GM21447 (cell line): Measurements from ENCODE around the gene HSH2D.

Source experiments
- ATAC-seq: cut with Tn5 transposase; IDR thresholded peaks from one replicate; pipeline ENCODE4 v1.9.1; 2021; ENCODE audit not compliant: unreplicated experiment

Gene HSH2D

DNA sequence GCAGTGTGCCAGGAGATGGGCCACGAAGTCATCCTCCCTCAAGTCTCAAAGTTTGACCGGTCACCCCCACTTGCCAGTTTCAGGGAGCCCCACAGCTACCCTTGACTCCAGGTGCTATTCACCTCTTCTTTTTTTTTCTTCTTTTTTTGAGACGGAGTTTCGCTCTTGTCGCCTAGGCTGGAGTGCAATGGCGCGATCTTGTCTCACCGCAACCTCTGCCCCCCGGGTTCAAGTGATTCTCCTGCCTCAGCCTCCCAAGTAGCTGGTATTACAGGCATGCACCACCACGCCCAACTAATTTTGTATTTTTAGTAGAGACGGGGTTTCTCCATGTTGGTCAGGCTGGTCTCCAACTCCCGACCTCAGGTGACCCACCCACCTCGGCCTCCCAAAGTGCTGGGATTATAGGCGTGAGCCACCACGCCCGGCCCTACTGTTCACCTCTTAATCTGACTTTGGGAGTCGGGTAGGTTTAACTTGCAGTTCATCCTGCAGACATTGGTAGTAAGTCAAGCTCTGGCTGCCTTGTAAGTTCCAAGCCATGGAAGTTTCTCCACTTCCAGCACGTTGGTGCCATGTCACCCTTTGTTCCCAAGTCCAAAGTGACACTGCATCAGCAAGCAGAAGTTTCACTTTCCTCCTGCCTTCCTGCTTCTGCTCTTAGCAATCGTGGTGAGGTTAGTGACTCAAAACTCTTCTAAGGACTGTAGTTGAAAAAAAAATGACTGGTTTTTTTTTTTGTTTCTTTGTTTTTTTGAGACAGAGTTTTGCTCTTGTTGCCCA, 24.2 kb upstream of the HSH2D start:
- ATAC-seq, result peak; percentile 1

DNA sequence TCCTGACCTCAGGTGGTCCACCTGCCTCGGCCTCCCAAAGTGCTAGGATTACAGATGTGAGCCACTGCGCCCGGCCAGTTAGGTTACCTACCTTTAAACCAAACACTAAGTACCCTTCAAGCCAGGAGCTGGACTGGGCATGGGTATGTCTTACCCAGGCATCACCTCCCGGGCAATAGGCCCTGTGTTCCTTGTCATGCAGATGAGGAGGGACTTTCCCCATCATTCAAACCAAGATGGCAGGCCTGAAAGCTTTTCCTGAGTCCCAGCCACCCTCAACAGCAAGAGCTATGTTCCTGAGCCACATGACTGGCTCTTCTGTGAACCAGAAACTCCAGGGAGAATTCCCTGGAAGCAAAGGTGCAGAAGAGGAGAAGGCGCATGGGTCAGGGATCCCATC, 22.3 kb upstream of the HSH2D start:
- ATAC-seq, result no peak

DNA sequence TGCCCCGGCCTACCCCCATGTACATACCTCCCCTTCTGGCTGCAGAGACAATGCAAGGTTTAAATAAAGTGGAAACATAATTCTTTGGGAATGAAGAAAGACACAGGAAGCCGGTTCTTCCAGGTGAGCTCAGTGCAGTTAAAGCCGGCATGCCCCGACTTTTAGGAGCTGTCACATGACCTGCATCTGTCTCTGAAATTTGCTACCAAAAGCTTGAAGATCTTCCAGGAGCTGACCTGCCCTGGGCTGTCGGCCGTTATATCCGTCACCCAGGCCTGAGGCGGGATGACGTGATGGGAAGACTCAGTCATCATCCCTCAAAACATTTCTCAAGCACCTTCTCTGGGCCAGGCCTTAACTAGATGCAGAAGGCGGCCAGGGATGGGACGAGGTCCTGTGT, 21.5 kb upstream of the HSH2D start:
- no peak for ATAC-seq

DNA sequence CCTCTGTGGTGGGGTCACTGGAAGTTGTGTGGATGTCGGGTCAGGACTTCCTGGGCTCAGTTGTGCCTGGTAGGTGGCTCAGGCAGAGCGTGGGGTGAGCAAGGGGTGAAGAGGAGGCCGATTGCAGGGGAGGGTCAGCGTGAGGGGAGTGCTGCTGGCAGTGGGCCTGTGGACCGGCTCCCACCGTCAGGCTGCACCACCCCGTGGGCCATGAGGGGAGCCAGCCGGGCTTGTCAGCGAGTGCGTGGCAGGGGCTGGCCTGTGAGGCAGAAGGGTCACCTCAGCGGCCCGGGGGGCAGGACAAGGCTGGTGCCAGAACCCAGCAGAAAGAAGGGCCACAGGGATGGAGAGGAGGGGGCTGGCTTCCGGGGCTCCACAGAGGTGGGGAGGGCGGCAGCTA, 18.5 kb upstream of the HSH2D start:
- no peak for ATAC-seq

DNA sequence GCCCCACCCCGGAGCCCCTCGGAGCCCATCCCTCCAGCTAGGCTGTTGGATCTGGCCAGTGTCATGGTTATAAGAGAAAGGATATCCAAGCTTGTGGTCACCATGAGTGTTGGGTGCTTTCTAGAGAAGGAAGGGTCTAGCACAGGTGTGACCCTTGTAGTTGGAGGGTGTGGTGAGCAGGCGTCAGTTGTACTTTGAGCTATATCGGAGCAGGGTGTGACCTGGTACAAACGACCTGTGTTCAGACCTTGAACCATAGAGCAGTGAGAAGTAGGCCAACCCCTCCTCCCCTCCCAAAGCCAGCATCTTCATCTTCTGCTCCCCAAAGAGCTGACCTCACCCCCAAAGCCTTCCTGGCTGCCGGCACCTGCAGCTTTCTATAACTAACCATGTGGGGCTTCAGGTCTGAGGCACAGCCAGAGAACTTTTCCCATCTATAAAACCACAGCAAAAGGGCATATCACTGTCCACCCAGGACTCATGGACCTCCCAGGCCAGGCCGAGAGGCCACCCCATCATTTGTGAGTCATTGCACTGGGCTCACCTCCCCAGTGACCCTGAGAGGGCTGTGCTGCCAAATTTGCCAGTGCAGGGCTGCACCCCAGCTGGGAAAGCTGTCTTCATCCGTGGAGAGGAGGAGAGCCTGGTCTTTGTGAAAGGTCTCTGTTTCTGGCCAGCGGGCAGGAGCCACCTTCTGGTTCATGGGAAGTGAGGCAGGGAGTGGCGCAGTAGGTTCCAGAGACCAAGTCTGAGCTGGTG, 17.6 kb upstream of the HSH2D start:
- ATAC-seq, result no peak

DNA sequence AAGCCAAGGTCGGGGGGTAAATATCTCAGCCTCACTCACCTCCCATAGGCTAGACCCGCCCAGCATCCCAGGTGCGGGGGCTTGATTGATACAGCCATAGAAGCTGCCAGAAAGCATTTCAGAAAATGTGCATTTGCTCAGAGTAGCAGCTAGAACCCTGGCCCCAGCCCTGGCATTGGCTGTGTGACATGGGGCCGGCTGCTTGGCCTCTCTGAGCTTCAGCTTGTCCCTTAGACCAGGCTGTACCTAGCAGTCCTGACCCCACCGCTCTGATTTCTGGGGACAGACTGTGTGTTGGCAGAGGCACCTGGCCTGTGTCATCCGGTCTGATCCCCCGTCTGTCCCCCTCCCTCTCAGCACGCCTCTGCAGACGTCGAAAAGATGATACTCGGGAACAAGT, 16.4 kb upstream of the HSH2D start:
- ATAC-seq, result no peak

DNA sequence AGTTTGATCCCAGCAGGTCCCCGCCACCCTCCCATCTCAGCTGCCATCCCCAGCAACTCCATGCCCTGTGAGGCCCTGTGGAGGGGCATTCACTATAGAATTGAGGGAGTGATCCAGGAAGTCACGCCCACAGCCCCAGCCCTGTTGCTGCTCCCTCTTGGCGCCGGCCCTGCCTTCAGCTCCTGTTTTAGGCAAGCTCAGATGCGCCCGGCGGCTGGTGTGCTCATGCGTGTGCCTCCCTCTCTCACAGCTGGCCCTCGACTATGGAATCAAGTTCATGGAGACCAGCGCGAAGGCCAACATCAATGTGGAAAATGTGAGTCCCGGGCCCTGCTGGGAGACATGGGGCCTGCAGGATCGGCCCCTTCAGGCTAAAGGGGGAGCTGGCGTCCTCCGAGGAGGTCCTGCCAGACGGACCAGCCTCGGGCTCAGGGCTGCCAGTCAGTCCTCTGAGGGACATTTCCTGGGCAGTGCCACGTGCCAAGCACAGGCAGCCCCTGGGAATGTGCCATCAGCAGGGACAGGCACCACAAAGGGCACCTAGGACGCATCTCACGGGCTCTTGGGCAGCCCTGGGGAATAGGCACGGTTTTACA, 15.6 kb upstream of the HSH2D start:
- ATAC-seq, result no peak

DNA sequence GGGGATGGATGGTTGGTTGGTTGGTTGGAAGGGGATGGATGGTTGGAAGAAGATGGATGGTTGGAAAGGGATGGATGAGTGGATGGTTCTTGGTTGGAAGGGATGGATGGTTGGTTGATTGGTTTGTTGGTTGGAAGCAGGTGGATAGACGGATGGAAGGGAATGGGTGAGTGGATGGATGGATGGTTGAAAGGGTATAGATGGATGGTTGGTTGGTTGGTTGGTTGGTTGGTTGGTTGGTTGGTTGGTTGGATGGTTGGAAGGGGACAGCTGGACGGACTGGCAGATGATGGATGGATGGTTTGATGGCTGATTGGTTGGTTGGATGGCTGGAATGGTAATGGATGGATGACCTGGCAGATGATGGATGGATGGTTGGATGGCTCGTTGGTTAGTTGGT, 11.8 kb upstream of the HSH2D start:
- no peak for ATAC-seq

DNA sequence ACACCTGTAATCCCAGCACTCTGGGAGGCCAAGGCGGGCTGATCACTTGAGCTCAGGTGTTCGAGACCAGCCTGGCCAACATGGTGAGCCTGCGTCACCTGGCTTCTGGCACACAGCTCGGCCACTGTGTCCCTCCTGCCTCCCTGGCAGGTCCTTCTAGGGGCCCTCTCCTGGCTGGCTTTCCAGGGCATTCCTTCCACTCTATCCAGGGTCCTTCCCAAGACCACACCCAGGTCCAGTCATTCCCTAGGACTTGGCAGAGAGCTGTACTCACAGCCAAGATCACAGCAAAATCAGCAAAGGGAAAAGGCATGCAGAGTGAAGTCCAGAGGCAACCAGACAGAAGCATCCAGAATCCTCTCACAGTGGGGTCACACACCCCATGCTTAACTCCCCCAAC, 9.7 kb upstream of the HSH2D start:
- no peak for ATAC-seq

DNA sequence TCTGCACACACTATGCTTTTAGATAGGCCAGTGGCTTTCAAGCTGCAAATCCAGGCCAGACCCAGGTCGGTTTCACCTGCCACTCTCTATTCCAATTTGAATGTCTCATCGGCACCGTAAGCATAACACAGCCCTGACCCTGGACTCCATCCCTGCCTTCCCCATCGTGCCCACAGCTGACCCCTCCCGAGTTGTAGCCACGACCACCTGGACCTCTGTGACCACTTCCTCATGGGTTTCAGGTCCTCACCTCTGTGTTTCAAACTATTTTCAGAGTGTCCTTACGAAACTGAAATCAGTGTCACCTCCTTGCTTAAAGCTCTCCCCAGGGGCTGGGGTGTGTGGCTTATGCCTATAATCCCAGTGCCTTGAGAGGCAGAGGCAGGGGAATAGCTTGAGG, 9.0 kb upstream of the HSH2D start:
- ATAC-seq, result no peak

DNA sequence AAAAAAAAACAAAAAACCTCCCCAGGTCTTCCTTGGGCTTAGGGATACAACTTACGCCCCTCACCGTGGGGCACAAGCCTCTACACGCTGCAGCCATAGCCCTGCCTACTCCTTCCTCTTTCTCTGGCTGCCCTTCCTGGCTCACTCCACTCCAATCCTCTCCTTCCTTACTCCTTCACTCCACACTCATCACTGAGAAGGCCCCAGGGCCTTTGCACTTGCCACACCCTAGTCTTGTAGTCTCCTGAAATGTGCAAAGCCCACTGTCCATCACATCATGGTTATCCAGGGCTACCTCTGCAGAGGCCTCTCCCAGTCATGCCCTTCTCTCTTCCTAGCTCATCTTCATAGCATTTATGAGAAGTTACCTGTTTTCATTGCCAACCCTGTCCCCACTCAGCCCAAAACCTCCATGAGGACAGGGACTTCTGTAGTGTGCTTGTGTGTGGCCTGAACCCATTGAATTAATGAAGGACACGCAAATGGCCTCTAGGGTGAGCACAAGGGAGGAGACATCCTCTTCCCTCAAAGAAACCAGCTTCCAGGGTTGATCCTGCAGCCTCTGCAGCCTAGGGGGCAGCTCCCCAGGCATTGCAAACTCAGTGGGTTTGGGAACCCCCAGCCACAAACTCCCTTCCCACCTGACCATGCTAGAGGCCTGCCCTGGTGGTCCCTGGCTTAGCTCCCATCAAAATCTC, 7.9 kb upstream of the HSH2D start:
- ATAC-seq, result no peak

DNA sequence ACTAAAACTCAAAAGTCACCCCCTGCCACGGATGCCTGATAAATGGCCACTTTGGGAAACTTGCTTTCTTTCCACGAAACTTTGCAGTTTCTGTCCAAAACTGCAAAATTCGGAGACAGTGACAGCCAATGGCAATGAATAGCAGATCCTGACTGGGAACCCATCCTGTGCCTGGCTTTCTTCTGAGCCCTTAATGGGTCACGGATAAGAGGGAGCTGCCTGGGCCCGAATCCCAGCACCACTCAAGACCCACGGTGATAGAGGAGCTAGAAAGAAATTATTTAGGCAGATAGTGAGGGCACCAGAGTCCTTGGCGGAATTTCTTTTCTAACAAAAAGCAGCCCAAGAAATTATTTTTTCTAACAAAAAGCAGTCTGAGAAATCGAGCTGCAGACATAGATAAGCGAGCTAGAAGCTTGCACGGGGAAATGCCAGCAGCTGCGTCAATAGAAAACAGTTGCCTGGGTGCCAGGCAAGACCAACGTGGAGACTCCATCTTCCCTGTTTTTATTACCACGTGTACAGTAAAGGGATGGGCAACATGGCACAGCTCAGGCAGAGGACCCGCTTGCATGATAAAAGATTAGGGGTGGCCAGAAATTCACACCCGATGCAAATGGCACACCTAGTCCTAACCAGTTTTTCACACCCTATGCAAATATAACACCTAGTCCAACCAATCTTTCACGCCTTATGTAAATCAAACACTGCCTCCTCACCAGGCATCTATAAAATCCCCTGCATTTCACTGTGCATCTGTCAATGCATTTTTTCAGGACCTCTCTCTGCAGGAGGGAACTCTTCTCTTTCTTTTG, 7.1 kb upstream of the HSH2D start:
- no peak for ATAC-seq

DNA sequence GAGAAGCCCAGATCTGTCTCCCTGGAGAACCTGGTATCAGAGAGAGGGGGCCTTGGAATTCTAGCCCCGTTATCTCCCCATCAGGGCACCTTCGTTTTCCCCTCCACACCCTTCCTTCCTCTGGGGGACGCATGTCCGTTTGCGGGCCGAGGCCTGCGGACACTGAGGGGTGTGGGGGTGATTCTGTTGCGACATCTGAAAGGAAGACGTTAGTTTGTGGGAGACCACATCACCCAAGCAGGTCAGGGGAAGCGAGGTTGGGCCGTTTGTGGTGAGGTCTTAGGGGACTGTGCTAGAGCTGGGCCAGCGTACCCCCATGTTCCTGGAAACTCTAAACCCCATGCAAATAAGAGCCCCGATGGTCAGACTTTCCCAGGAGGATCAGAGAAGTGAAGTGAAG, 3.7 kb upstream of the HSH2D start:
- no peak for ATAC-seq

DNA sequence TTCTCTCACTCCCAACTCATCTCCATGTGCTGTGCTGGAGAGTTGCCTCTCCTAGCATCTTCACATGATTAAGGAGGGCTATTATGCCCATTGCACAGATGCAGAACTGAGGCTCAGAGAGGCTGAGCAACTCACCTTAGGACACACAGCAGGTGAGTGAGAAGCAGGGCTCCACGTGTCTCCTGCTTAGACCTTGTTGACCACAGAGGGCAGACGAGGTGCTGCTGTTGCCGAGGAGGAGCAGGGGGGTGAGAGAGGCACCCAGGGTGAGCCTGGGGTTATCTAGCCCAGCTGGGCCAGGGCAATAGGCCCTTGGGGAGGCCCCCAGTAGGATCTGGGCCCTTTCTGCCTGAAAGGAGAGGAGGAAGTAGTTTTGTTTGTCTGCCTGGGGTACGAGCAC, 2.4 kb upstream of the HSH2D start:
- peak; percentile 42 for ATAC-seq

DNA sequence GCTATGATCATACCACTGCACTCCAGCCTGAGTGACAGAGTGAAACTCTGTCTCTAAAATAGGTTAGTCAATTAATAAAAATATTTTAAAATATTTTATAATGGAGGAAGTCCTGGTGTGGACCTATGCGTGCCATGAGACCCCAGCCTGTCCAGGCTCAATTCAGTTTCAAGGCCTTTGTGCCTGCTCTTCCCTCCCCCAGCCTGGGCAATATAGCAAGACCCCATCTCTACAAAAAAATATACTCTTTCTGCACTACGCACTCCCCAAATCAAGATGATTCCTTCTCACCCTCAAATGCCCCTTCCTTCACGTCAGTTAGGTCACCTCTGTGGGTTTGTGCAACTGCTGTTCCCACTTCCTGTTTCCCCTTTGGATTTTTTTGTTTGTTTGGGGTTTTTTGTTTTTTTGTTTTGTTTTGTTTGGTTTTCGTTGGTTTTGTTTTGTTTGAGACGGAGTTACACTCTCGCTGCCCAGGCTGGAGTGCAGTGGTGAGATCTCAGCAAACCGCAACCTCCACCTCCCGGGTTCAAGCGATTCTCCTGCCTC, 1.4 kb upstream of the HSH2D start:
- ATAC-seq, result no peak

DNA sequence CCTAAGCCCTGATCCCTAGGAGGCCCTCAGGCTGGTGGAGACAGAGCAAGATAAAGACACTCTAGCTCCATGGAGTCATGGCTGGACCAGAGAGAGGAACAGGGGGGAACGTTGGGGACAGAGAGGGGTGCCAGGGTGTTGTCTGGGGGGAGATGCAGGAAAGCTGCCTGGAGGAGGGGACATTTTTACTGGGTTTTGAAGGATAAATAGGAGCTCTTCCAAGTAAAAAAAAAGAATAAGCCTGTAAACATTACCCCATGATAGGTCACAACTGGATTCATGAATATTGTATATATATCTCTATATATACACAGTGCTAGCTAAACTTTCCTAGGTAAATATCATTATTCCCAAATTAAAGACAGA, 714 bp downstream of the HSH2D start:
- ATAC-seq, result no peak

DNA sequence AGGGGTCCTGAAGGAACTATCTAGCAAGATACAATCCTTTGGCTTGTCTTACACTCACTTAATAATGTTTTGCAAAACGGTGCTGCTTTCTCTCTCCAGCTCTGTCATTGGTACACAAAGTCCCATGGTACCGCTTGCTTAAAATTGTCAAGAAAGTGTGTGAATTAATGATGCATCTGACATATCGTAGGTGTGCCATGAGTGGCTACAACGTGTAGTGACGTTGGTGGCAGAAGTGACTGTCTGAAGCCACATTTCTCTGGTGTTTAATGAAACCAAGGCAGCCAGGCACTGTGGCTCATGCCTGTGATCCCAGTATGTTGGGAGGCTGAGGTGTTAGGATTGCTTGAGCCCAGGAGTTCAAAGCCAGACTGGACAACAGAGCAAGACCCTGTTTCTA, 2.6 kb downstream of the HSH2D start:
- ATAC-seq, result no peak

DNA sequence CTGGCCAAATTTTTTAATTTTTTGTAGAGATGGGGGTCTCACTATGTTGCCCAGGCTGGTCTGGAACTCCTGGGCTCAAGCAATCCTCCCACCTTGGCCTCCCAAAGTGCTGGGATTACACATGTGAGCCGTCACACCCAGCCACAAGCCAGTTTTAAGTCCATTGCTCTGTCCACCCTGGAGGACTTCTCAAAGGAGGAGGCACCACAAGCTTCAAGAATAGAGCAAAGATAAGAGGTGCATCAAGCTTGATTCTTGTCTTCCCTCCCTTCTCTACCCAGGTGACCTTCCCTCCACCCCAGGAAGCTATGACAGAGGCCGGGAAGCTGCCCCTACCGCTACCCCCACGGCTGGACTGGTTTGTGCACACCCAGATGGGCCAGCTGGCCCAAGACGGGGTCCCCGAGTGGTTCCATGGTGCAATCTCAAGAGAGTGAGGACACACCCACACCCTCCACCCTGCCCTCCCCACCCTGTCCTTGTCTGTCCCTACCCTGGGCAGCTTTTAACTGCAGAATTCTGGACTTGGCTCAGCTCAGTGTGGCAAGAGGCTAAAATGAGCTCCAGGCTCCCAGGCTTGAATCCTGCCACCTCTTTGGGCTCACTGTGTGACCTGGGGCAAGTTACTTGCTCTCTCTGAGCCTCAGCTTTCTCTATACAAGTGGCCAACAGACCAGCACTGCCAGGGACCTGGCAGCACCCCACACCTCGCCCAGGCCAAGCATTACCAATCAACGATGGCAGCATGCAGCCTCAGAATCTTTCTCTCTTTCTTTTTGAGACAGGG, 5.2 kb downstream of the HSH2D start:
- ATAC-seq, result no peak

DNA sequence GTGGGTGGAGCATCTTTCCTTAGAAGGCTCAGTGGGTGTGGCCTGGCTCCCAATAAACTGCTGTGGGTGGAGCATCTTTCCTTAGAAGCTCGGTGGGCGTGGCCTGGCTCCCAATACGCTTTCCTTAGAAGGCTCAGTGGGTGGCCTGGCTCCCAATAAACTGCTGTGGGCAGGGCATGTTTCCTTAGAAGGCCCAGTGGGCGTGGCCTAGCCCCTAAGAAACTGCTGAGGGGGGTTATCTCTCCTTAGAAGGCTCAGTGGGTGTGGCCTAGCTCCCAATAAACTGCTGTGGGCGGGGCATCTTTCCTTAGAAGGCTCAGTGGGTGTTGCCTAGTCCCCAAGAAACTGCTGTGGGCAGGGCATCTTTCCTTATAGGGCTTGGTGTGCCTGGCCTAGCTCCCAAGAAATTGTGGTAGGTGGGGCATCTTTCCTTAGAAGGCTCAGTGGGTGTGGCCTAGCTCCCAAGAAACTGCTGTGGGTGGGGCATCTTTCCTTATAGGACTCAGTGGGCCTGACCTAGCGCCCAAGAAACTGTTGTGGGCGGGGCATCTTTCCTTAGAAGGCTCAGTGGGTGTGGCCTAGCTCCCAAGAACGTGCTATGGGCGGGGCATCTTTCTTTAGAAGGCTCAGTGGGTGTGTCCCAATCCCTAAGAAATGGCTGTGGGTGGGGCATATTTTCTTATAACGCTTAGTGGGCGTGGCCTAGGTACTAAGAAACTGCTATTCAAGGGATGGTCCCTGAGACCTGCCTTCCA, 10.3 kb downstream of the HSH2D start:
- no peak for ATAC-seq
